ENCODE results near the gene IGSF3. TPM values are rescaled to one million over a fixed set of nuclear protein-coding genes. Genes with fewer than 3 reads are reported as not detected.
"Not testable (repeated sequence)": the region's sequence is repeated elsewhere in the genome, so short reads cannot be mapped to it uniquely, and the experiment has no call there.

IGSF3 gene
- total RNA-seq, 2 experiments from 2014 or later = 0.08 to 0.22 TPM

GRCh38 chr1:116654351-116654750, 13.2 kb downstream of the IGSF3 start:
- Mint-ChIP-seq H3K9me3 (no peaks in the 10 kb centered on the region), H3K27me3 (peaks cover 5% of the 10 kb centered on the region), H3K27ac (no peak overlapping the region), H3K4me3 (no peak overlapping the region), H3K4me1 (ENCODE audit: low read depth) (no peaks in the 10 kb centered on the region), H3K36me3 (ENCODE audit: low read depth) (no peaks in the 10 kb centered on the region)
- no peak for ATAC-seq (ENCODE audit: poor library complexity)
- Histone ChIP-seq H3K4me1 (ENCODE audit: insufficient read depth, low read length) (no peaks in the 10 kb centered on the region), H3K27me3 (ENCODE audit: control insufficient read depth in 1 of 2, insufficient read depth in 2 of 2, low read length in 2 of 2) (no peaks in the 10 kb centered on the region), H3K36me3 (ENCODE audit: insufficient read depth, low read length) (no peaks in the 10 kb centered on the region), H3K9me3 (ENCODE audit: control insufficient read depth in 1 of 2, insufficient read depth in 1 of 2, low read length in 2 of 2) (no peaks in the 10 kb centered on the region), H3K27ac (ENCODE audit: low read depth in 1 of 2, low read length in 2 of 2) (no peak overlapping the region), H3K4me3 (ENCODE audit: low read length) (no peak overlapping the region)
- TF ChIP-seq, protein P1, sequence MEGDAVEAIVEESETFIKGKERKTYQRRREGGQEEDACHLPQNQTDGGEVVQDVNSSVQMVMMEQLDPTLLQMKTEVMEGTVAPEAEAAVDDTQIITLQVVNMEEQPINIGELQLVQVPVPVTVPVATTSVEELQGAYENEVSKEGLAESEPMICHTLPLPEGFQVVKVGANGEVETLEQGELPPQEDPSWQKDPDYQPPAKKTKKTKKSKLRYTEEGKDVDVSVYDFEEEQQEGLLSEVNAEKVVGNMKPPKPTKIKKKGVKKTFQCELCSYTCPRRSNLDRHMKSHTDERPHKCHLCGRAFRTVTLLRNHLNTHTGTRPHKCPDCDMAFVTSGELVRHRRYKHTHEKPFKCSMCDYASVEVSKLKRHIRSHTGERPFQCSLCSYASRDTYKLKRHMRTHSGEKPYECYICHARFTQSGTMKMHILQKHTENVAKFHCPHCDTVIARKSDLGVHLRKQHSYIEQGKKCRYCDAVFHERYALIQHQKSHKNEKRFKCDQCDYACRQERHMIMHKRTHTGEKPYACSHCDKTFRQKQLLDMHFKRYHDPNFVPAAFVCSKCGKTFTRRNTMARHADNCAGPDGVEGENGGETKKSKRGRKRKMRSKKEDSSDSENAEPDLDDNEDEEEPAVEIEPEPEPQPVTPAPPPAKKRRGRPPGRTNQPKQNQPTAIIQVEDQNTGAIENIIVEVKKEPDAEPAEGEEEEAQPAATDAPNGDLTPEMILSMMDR (IDR thresholded peaks at IDR 0.05) = no peak
- no peak for DNase-seq
- intact Hi-C loops (cut with DNase I, micrococcal nuclease) = no loop called here
- ChIA-PET POLR2A (no interaction called here), CTCF (no interaction called here)

- H3K36me3 Mint-ChIP-seq (ENCODE audit: low read depth); DNase-seq; CTCF ChIA-PET; ATAC-seq (ENCODE audit: poor library complexity); H3K27me3 ChIP-seq (ENCODE audit: control insufficient read depth in 1 of 2, insufficient read depth in 2 of 2, low read length in 2 of 2); H3K9me3 ChIP-seq (ENCODE audit: control insufficient read depth in 1 of 2, insufficient read depth in 1 of 2, low read length in 2 of 2); H3K9me3 Mint-ChIP-seq; H3K4me1 ChIP-seq (ENCODE audit: insufficient read depth, low read length); H3K4me3 ChIP-seq (ENCODE audit: low read length); H3K4me3 Mint-ChIP-seq; H3K27me3 Mint-ChIP-seq; H3K27ac ChIP-seq (ENCODE audit: low read depth in 1 of 2, low read length in 2 of 2); POLR2A ChIA-PET; intact Hi-C loops (cut with DNase I, micrococcal nuclease); H3K4me1 Mint-ChIP-seq (ENCODE audit: low read depth); H3K36me3 ChIP-seq (ENCODE audit: insufficient read depth, low read length); H3K27ac Mint-ChIP-seq: not testable (repeated sequence)
These were observed 14.9 kb downstream of the IGSF3 start for GRCh38 chr1:116652598-116652997.

- intact Hi-C loops (cut with DNase I, micrococcal nuclease); H3K27me3 ChIP-seq (ENCODE audit: control insufficient read depth in 1 of 2, insufficient read depth in 2 of 2, low read length in 2 of 2); H3K4me3 Mint-ChIP-seq; POLR2A ChIA-PET; H3K4me3 ChIP-seq (ENCODE audit: low read length); H3K27ac Mint-ChIP-seq; ATAC-seq (ENCODE audit: poor library complexity); H3K27ac ChIP-seq (ENCODE audit: low read depth in 1 of 2, low read length in 2 of 2); H3K9me3 ChIP-seq (ENCODE audit: control insufficient read depth in 1 of 2, insufficient read depth in 1 of 2, low read length in 2 of 2); H3K36me3 Mint-ChIP-seq (ENCODE audit: low read depth); H3K9me3 Mint-ChIP-seq; H3K4me1 ChIP-seq (ENCODE audit: insufficient read depth, low read length); H3K36me3 ChIP-seq (ENCODE audit: insufficient read depth, low read length); DNase-seq; H3K27me3 Mint-ChIP-seq; H3K4me1 Mint-ChIP-seq (ENCODE audit: low read depth): not testable (repeated sequence)
- CTCF ChIA-PET = interaction anchor here (0.6 kb wide), 1 partner anchor 677 kb away, joined by 6 read pairs; no protein-coding TSS in a partner anchor
These were observed 16.8 kb downstream of the IGSF3 start for GRCh38 chr1:116650781-116651180.

DNA sequence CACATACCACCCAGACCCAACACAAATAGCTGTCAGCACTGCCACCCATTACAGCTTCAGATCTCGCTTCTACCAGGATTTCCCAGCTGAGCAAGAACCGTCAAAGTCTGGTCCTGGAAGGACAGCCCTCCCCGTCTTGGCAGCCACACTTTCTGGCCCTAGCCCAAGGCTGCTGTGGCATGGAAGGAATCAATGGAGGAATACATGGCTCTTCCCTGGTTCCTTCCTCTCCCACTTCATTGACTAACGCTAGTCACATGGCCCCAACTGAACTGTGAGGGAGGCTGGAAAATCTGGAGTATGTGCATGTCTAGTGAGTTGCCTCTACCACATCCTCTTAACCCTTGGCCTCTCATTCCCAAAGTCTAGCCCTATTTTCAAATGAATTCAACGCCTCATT, 18.5 kb downstream of the IGSF3 start:
- H3K27ac ChIP-seq (ENCODE audit: low read depth in 1 of 2, low read length in 2 of 2); H3K36me3 ChIP-seq (ENCODE audit: insufficient read depth, low read length); H3K4me3 ChIP-seq (ENCODE audit: low read length); H3K4me1 Mint-ChIP-seq (ENCODE audit: low read depth); H3K4me1 ChIP-seq (ENCODE audit: insufficient read depth, low read length); ATAC-seq (ENCODE audit: poor library complexity); H3K9me3 ChIP-seq (ENCODE audit: control insufficient read depth in 1 of 2, insufficient read depth in 1 of 2, low read length in 2 of 2); intact Hi-C loops (cut with DNase I, micrococcal nuclease); POLR2A ChIA-PET; H3K36me3 Mint-ChIP-seq (ENCODE audit: low read depth); H3K9me3 Mint-ChIP-seq; CTCF ChIA-PET; H3K27me3 Mint-ChIP-seq; H3K27ac Mint-ChIP-seq; H3K27me3 ChIP-seq (ENCODE audit: control insufficient read depth in 1 of 2, insufficient read depth in 2 of 2, low read length in 2 of 2); DNase-seq; H3K4me3 Mint-ChIP-seq: not testable (repeated sequence)

- ATAC-seq (ENCODE audit: poor library complexity); H3K9me3 Mint-ChIP-seq; H3K4me1 ChIP-seq (ENCODE audit: insufficient read depth, low read length); H3K27ac ChIP-seq (ENCODE audit: low read depth in 1 of 2, low read length in 2 of 2); H3K36me3 Mint-ChIP-seq (ENCODE audit: low read depth); H3K4me1 Mint-ChIP-seq (ENCODE audit: low read depth); H3K4me3 Mint-ChIP-seq; H3K4me3 ChIP-seq (ENCODE audit: low read length); intact Hi-C loops (cut with DNase I, micrococcal nuclease); H3K36me3 ChIP-seq (ENCODE audit: insufficient read depth, low read length); CTCF ChIA-PET; H3K27me3 ChIP-seq (ENCODE audit: control insufficient read depth in 1 of 2, insufficient read depth in 2 of 2, low read length in 2 of 2); H3K27me3 Mint-ChIP-seq; H3K27ac Mint-ChIP-seq; H3K9me3 ChIP-seq (ENCODE audit: control insufficient read depth in 1 of 2, insufficient read depth in 1 of 2, low read length in 2 of 2); DNase-seq: not testable (repeated sequence)
- POLR2A ChIA-PET = interaction anchor here (0.6 kb wide), 1 partner anchor 416 kb away, joined by 3 read pairs; no protein-coding TSS in a partner anchor
These were observed 19.2 kb downstream of the IGSF3 start for GRCh38 chr1:116648325-116648724.

GRCh38 chr1:116647186-116647585, 20.3 kb downstream of the IGSF3 start:
- H3K4me1 ChIP-seq (ENCODE audit: insufficient read depth, low read length); H3K4me1 Mint-ChIP-seq (ENCODE audit: low read depth); H3K27me3 Mint-ChIP-seq; DNase-seq; POLR2A ChIA-PET; H3K9me3 ChIP-seq (ENCODE audit: control insufficient read depth in 1 of 2, insufficient read depth in 1 of 2, low read length in 2 of 2); H3K4me3 Mint-ChIP-seq; H3K36me3 ChIP-seq (ENCODE audit: insufficient read depth, low read length); CTCF ChIA-PET; H3K27me3 ChIP-seq (ENCODE audit: control insufficient read depth in 1 of 2, insufficient read depth in 2 of 2, low read length in 2 of 2); ATAC-seq (ENCODE audit: poor library complexity); H3K9me3 Mint-ChIP-seq; intact Hi-C loops (cut with DNase I, micrococcal nuclease); H3K27ac Mint-ChIP-seq; H3K4me3 ChIP-seq (ENCODE audit: low read length); H3K27ac ChIP-seq (ENCODE audit: low read depth in 1 of 2, low read length in 2 of 2); H3K36me3 Mint-ChIP-seq (ENCODE audit: low read depth): not testable (repeated sequence)

DNA sequence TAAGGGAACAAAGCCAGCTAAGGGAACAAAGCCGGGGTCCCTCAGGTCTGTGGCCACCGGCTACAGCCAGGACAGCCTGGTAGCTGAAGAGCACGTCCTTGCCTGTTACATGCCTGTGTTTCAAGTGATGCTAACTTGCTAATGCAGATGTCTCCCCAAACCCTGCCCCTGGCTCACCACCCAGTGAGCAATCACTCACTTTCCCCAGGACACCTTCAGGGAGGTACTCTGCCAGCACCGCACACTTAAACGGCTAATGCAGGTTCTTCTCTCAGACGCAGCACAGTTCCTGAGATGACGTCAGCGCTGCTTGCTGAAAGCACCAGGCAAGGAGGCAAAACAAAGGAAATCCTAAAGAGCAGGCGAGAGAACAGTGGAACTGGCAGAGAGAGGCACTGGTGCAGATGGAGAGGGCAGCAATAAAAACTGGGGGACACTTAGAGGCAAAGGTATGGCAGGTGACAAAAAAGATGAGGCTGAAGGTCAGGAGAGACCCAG, 20.8 kb downstream of the IGSF3 start:
- H3K4me1 Mint-ChIP-seq (ENCODE audit: low read depth); H3K9me3 ChIP-seq (ENCODE audit: control insufficient read depth in 1 of 2, insufficient read depth in 1 of 2, low read length in 2 of 2); ATAC-seq (ENCODE audit: poor library complexity); H3K9me3 Mint-ChIP-seq; H3K27ac Mint-ChIP-seq; H3K27ac ChIP-seq (ENCODE audit: low read depth in 1 of 2, low read length in 2 of 2); H3K27me3 ChIP-seq (ENCODE audit: control insufficient read depth in 1 of 2, insufficient read depth in 2 of 2, low read length in 2 of 2); H3K27me3 Mint-ChIP-seq; H3K4me3 Mint-ChIP-seq; H3K36me3 Mint-ChIP-seq (ENCODE audit: low read depth); CTCF ChIA-PET; POLR2A ChIA-PET; intact Hi-C loops (cut with DNase I, micrococcal nuclease); H3K4me3 ChIP-seq (ENCODE audit: low read length); H3K4me1 ChIP-seq (ENCODE audit: insufficient read depth, low read length); H3K36me3 ChIP-seq (ENCODE audit: insufficient read depth, low read length): not testable (repeated sequence)
- DNase-seq = peak in 1 of 14 experiments; percentile 17
